OCI-LY7 (cell line): ENCODE measurements around the gene XRCC4.

Source experiments
- CTCF ChIP-seq: fragments of 200-600 bp; sonication (generic); conservative IDR thresholded peaks from 2 replicates; pipeline ENCODE4 v1.5.1; 2014; ENCODE audit warnings: mild to moderate bottlenecking, antibody characterized with exemption, low read length, moderate library complexity, mixed read lengths
- EZH2phosphoT487 ChIP-seq: fragments of 200-600 bp; sonication (generic); IDR thresholded peaks from 2 replicates; pipeline ENCODE4 v1.6.1; 2018; ENCODE audit warnings: low read depth, borderline replicate concordance, mild to moderate bottlenecking, mixed run types, antibody characterized with exemption, low read length, moderate library complexity, mixed read lengths

- TF ChIP-seq CTCF (no peak), EZH2phosphoT487 (no peak)
These were observed 150.3 kb downstream of the XRCC4 start for GRCh38 chr5:83227611-83228010.
